Myocyte (in vitro differentiated cells): Measurements from ENCODE around the gene AP3B2. TPM values are rescaled to one million over a fixed set of nuclear protein-coding genes. Genes with fewer than 3 reads are reported as not detected.
"Not testable (repeated sequence)": the region's sequence is repeated elsewhere in the genome, so short reads cannot be mapped to it uniquely, and the experiment has no call there.

Experiments
- DNase-seq: peaks from one replicate; pipeline ENCODE4 v3.0.0-alpha.2; 2012; ENCODE audit warnings: low read depth
- polyA plus RNA-seq: library from polyadenylated mRNA; unstranded; fragments of >200 nt; gene quantifications from one replicate; pipeline ENCODE4 v1.2.1, GENCODE V29; 2012; ENCODE audit warnings: missing spikeins
- total RNA-seq: library from RNA; depleted of rRNA; stranded (reverse); fragments of >200 nt; gene quantifications from 2 replicates; pipeline ENCODE4 v1.2.3, GENCODE V29; 2014

Gene AP3B2, protein sequence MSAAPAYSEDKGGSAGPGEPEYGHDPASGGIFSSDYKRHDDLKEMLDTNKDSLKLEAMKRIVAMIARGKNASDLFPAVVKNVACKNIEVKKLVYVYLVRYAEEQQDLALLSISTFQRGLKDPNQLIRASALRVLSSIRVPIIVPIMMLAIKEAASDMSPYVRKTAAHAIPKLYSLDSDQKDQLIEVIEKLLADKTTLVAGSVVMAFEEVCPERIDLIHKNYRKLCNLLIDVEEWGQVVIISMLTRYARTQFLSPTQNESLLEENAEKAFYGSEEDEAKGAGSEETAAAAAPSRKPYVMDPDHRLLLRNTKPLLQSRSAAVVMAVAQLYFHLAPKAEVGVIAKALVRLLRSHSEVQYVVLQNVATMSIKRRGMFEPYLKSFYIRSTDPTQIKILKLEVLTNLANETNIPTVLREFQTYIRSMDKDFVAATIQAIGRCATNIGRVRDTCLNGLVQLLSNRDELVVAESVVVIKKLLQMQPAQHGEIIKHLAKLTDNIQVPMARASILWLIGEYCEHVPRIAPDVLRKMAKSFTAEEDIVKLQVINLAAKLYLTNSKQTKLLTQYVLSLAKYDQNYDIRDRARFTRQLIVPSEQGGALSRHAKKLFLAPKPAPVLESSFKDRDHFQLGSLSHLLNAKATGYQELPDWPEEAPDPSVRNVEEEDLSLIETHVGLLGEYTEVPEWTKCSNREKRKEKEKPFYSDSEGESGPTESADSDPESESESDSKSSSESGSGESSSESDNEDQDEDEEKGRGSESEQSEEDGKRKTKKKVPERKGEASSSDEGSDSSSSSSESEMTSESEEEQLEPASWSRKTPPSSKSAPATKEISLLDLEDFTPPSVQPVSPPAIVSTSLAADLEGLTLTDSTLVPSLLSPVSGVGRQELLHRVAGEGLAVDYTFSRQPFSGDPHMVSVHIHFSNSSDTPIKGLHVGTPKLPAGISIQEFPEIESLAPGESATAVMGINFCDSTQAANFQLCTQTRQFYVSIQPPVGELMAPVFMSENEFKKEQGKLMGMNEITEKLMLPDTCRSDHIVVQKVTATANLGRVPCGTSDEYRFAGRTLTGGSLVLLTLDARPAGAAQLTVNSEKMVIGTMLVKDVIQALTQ
- not detected in 2 replicates for total RNA-seq
- 0.11 TPM for polyA plus RNA-seq

DNA sequence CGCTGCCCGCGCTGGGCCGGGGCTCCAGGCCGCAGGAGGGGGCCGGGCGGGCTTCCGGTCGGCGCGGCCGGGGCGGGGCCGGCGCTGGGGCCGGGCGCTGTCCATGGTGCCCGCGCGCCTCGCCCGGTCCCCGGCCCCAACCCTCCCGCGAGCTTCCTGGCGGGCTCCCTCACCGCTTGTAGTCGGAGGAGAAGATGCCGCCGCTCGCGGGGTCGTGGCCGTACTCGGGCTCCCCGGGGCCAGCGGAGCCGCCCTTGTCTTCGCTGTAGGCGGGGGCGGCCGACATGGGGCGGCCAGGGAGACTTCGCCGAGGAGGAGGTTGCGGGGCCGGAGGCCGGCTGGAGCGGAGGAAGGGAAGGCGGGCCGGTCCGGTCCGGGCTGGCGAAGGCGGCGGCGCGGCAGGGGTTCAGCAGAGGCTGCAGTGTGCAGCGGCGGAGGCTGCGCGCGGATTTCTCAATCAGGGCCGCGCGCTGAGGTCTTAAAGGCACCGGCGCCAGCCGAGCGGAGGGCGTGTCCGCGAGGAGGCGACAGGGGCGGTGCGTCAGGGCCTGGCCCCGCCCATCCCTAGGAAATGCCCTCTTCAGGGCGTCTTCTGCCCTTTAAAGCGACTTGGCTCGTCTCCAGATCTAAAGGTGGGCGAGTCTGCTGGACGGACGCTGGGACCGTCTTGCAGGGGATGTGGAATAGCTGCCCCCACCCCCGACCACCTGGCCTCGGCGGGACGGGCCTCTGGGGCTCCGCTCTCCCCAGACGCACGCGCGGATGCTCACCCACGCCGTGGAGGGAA, at the start of gene AP3B2:
Gene AP3B2 (minus strand): TSS at position 455 of the 787 bp plus-strand sequence. CDS start 169 bp downstream, at position 286.
- peak; percentile 60 for DNase-seq

DNA sequence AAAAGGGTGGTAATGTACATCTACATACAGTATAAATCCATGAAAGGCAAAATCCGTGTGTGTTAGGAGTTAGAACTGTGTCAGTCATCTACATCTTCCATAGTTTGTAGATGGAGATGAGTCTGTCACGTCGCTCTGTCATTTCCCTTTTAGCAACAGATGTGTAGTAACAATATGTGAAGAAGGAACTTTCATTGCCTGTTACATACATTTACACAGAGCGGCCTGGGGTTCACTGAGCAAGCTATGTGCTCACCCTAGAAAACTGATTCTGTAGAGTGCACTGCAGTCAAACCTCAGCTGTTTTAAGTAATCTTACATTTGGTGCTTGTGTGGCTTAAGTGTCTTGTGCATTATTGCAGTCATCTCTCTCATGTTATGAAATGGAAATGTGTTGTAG, 41.6 kb upstream of the AP3B2 start:
- DNase-seq = no peak

DNA sequence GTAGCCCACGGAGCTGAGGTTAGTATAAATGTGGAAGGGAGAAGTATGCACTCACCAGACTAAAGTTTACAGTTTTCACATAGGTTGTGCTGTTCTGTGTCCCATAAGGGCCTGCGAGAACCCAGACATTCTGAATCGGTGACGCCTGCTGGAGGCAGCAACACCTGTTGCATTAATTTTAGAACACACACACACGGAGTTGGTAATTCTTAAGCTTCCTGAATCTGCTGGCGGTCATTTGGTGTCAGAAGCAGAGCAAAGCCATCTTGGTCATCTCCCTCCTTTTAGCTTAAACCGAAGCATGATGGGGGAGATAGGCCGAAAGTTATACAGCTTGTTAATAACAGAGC, 41.1 kb upstream of the AP3B2 start:
- DNase-seq = peak; percentile 87

GRCh38 chr15:82749951-82750830, 40.5 kb upstream of the AP3B2 start:
- DNase-seq = peak; percentile 98

- no peak for DNase-seq
Measured at GRCh38 chr15:82748315-82748714, 38.6 kb upstream of the AP3B2 start.

GRCh38 chr15:82743810-82744209, 34.1 kb upstream of the AP3B2 start:
- no peak for DNase-seq

- no peak for DNase-seq
Measured at GRCh38 chr15:82742134-82742533, 32.5 kb upstream of the AP3B2 start.

DNA sequence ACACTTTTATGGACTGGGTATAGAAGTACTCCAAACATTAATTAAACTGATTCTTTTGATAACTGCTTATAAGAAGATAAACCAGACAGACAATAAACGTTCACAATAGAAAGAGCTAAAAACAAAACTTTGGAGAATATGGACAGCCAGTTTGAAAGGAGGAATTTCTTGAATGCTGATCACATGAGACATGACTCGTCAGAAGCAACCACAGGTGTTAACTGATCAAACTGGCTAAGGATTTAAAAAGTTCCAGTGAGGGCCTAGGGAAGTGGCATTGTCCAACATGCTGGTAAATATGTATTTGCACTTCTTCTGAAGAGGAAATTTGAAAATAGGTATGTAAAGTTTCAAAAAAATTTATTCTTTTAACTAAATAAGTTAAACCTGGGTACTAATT, 29.4 kb upstream of the AP3B2 start:
- peak; percentile 45 for DNase-seq

DNA sequence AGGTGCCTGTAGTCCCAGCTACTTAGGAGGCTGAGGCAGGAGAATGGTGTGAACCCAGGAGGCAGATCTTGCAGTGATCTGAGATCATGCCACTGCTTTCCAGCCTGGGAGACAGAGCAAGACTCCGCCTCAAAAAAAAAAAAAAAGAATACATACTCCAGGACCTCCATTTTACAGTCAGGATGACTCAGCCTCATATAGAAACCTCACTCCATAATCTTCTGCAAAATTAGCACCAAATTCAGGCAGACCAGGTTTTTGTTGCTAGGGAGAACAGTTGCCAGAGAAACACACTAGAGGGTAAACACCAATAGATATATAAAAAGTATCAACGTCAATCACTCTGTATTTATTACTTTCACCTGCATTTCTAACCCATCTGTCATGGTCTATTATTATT, 28.3 kb upstream of the AP3B2 start:
- DNase-seq = no peak

GRCh38 chr15:82731527-82731926, 21.9 kb upstream of the AP3B2 start:
- DNase-seq = no peak

GRCh38 chr15:82730022-82730530, 20.4 kb upstream of the AP3B2 start:
- no peak for DNase-seq

DNA sequence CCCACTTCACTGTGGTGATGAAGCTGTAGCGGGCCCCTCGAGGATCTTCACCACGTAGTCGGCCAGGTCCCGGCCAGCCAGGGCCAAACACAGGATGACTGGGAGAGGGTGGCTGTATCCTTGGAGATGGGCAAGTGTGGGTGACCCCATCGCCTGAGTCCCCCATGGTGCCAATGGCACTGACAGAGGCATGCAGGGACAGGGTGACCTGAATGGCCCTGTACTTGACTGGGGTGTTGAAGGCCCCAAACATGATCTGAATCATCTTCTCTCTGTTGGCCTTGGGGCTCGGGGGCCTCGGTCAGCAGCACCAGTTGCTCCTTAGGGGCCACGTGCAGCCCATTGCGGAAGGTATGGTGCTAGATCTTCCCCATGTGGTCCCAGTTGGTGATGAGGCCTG, 17.1 kb upstream of the AP3B2 start:
- no peak for DNase-seq

- DNase-seq = no peak
Measured at GRCh38 chr15:82715003-82715402, 5.3 kb upstream of the AP3B2 start.

- no peak for DNase-seq
Measured at GRCh38 chr15:82714016-82714415, 4.3 kb upstream of the AP3B2 start.

GRCh38 chr15:82712036-82712435, 2.4 kb upstream of the AP3B2 start:
- DNase-seq = no peak

DNA sequence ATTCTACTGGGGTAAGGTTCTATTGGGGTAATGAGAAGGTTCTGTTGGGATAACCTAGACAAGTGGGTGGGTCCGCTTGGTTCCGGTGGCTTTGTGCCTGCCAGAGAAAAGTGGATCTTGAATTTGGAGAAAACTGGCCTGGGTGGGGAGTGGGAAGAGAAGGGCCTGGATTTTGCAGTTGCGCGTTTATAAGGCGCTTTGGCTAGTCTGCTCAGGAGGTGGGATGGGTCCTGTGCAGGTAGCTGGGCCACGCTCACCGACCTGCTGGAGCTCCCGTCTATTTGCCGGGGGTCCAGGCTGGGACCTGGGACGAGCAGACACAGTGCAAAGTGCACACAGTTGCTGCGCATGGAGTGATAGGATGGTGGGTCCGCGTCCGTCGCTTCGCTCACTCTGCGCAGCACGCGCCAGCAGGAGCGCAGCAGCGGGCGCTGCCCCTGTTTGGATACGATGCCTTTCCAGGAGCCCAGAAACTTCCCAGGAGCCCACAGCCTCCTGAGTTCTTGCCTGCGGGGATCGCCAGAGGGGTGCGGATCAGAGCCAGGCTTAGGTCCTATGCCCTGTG, 1.3 kb upstream of the AP3B2 start:
- DNase-seq = no peak

DNA sequence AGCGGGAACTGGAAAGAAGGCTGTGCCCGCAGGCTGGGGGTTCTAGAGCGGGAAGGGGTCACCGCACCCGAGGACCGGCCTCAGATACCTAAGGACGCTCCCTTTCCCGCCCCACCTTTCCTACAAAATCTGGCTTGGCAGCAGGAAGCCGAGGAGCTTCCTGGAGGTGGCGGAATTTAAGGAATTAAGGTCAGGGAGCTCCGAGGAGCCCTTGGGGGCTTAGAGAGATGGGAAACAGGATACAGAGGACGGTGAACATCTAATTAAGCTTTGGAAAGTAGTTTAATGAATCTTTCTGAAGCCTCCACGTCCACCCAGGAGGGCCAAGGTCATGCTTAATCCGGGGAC, 507 bp upstream of the AP3B2 start:
- no peak for DNase-seq

DNA sequence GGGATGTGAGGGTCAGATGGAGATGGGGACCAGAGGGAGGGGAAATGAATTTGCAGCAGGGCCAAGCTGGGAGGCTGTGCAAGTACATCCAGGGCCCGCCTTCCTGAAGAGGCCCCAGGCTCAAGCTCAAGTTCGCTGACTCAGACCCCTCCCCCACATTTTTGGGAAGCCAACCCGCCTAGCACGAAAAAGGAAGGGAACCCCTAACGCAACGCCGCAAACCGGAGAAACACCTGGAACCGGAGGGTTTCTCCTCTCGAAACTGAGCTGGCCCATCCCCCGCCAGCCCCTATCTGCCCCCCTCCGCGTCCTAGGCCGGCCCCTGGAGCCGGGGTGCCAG, 624 bp downstream of the AP3B2 start:
- DNase-seq = no peak

- not testable (repeated sequence) for DNase-seq
Measured at GRCh38 chr15:82705856-82706255, 3.8 kb downstream of the AP3B2 start.

- peak; percentile 33 for DNase-seq
Measured at GRCh38 chr15:82699726-82700125, 9.9 kb downstream of the AP3B2 start.
